Naive B cell (primary cell): Measurements from ENCODE around the gene POLR2L. TPM values are rescaled to one million over a fixed set of nuclear protein-coding genes. Genes with fewer than 3 reads are reported as not detected.

Source experiments
- ATAC-seq, 2 donors: fragments of 150-1000 bp; cut with Tn5 transposase; 2 replicates each; pipeline ENCODE4 v1.10.0; 2021; ENCODE audit warnings: low read depth in 2 of 2, mild to moderate bottlenecking in 2 of 2, moderate library complexity in 2 of 2
- DNase-seq: peaks from one replicate; pipeline ENCODE4 v3.0.0; 2022
- H3K27ac Mint-ChIP-seq, 6 donors: one replicate each; pipeline ENCODE4 v1.8.0; 2020 to 2022; ENCODE audit warnings: mild to moderate bottlenecking in 6 of 6, mixed read lengths in 6 of 6, moderate library complexity in 5 of 6, inconsistent platforms in 2 of 6
- H3K27me3 Mint-ChIP-seq, 3 donors: one replicate each; pipeline ENCODE4 v1.8.0; 2021 to 2022; ENCODE audit warnings: mixed read lengths in 3 of 3, mild to moderate bottlenecking in 1 of 3
- H3K36me3 Mint-ChIP-seq, 2 donors: one replicate each; pipeline ENCODE4 v1.8.0; 2020 to 2022; ENCODE audit warnings: mixed read lengths in 2 of 2, inconsistent platforms in 1 of 2, mild to moderate bottlenecking in 1 of 2
- H3K4me1 Mint-ChIP-seq, 3 donors: one replicate each; pipeline ENCODE4 v1.8.0; 2020 to 2022; ENCODE audit warnings: mixed read lengths in 3 of 3, inconsistent platforms in 1 of 3, mild to moderate bottlenecking in 1 of 3, moderate library complexity in 1 of 3
- H3K4me3 Mint-ChIP-seq, 8 donors: one replicate each; pipeline ENCODE4 v1.8.0; 2020 to 2022; ENCODE audit warnings: mild to moderate bottlenecking in 8 of 8, mixed read lengths in 8 of 8, moderate library complexity in 8 of 8, inconsistent platforms in 2 of 8
- H3K9me3 Mint-ChIP-seq, 7 donors: one replicate each; pipeline ENCODE4 v1.8.0; 2020 to 2022; ENCODE audit warnings: mixed read lengths in 7 of 7, mild to moderate bottlenecking in 5 of 7, inconsistent platforms in 2 of 7, moderate library complexity in 1 of 7
- polyA plus RNA-seq, 6 donors: library from polyadenylated mRNA; unstranded; fragments of 300-500 nt; fragmentation: Illumina TruSeq; gene quantifications; one replicate each; pipeline ENCODE4 v1.2.3, GENCODE V29; 2021; ENCODE audit warnings: low read depth in 6 of 6

Gene POLR2L
- 10 to 100 TPM; 41.3 to 68.4 (median 55.9) TPM for polyA plus RNA-seq

GRCh38 chr11:842370-843002 lies at the start of gene POLR2L, which contains the start of gene TSPAN4:
Gene POLR2L (minus strand): TSS chr11:842529. CDS start chr11:842508, 21 bp downstream.
Gene TSPAN4 (plus strand): TSS chr11:842852. CDS start chr11:850305, 7,453 bp downstream.
- Mint-ChIP-seq H3K27me3 (peaks cover 0 to 25% (median 6%) of the 10 kb centered on the region in 3 donors), H3K4me1 (peaks cover 21 to 30% (median 26%) of the 10 kb centered on the region in 3 donors), H3K4me3 (peak within 1 kb of the TSS; percentile 82 to 94 (median 86)), H3K9me3 (no peaks in the 10 kb centered on the region), H3K27ac (peak within 1 kb of the TSS in 4 of 6 donors; percentile 33 to 86 (median 73)), H3K36me3 (no peaks in the 10 kb centered on the region)
- DNase-seq: peak; percentile 89
- peak; percentile 83 to 85 for ATAC-seq

- no peak overlapping the region for H3K4me3 Mint-ChIP-seq
Observed at GRCh38 chr11:890794-891540, 48.6 kb upstream of the POLR2L start.

GRCh38 chr11:889687-890475 lies 47.6 kb upstream of the POLR2L start:
- no peak overlapping the region for H3K27ac Mint-ChIP-seq
- H3K4me1 Mint-ChIP-seq: peaks cover 0 to 12% (median 8%) of the 10 kb centered on the region in 3 donors
- no peaks in the 10 kb centered on the region for H3K27me3 Mint-ChIP-seq
- no peaks in the 10 kb centered on the region for H3K9me3 Mint-ChIP-seq
- DNase-seq (no peak), ATAC-seq (no peak)
- H3K4me3 Mint-ChIP-seq: no peak overlapping the region
- peaks cover 0 to 9% of the 10 kb centered on the region in 2 donors for H3K36me3 Mint-ChIP-seq

More at GRCh38 chr11:890794-891540, 48.6 kb upstream of the POLR2L start:
- Mint-ChIP-seq H3K4me1 (peaks cover 0 to 14% (median 8%) of the 10 kb centered on the region in 3 donors), H3K9me3 (no peaks in the 10 kb centered on the region), H3K27ac (no peak overlapping the region), H3K36me3 (peaks cover 0 to 9% of the 10 kb centered on the region in 2 donors), H3K27me3 (no peaks in the 10 kb centered on the region)
- DNase-seq (no peak), ATAC-seq (no peak)

DNA sequence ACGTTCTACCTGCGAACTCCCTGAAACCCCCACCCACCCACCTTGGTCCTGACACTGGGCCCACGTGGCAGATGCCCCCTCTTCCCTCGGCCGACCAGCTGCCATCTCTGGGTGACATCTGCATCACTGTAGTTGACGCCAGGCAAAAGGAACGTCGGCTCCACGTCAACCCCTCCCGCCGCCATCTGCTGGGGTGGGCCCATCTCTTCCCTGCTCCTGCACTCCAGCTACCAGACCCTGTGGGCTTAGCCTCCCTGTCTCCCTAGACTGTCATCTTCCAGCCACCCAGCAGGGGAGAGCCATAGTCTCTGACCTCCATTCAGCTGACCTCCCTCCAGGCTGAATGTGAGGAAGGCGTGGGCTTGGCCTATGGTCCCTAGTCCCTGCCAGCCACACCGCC lies 46.9 kb upstream of the POLR2L start:
- no peaks in the 10 kb centered on the region for H3K9me3 Mint-ChIP-seq
- peaks cover 0 to 9% of the 10 kb centered on the region in 2 donors for H3K36me3 Mint-ChIP-seq
- H3K4me3 Mint-ChIP-seq: no peak overlapping the region
- peaks cover 0 to 12% (median 8%) of the 10 kb centered on the region in 3 donors for H3K4me1 Mint-ChIP-seq
- ATAC-seq: no peak
- DNase-seq: no peak
- H3K27me3 Mint-ChIP-seq: no peaks in the 10 kb centered on the region
- H3K27ac Mint-ChIP-seq: peak overlapping the region in 1 of 6 donors; percentile 63

- no peak for DNase-seq
- H3K36me3 Mint-ChIP-seq: peaks cover 0 to 9% of the 10 kb centered on the region in 2 donors
Observed at GRCh38 chr11:888310-889212, 46.2 kb upstream of the POLR2L start.

DNA sequence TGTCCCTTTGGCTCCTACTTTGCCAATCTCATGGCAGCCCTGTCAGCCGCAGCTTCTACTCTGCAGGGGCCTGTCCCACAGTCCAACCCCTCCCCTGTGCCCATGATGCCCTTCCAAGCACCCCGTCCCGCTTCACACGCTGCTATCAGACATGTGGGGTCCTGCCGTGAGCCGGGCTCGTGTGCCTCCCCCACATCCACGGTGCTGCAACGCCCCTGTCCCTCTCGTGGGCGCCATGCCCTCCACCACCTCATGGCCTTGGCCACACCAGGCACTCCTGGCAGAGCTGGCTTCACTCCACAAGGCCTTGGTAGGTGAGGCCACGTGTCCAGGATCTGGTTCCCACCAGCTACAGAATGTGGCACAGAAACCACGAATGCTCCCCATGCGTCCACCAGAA lies 45.3 kb upstream of the POLR2L start:
- Mint-ChIP-seq H3K9me3 (no peaks in the 10 kb centered on the region), H3K36me3 (peaks cover under 1 to 10% of the 10 kb centered on the region in 2 donors), H3K4me1 (peaks cover 0 to 8% (median 7%) of the 10 kb centered on the region in 3 donors), H3K27ac (no peak overlapping the region), H3K4me3 (no peak overlapping the region), H3K27me3 (no peaks in the 10 kb centered on the region)
- no peak for ATAC-seq
- no peak for DNase-seq

More at GRCh38 chr11:888310-889212, 46.2 kb upstream of the POLR2L start:
- ATAC-seq: no peak
- Mint-ChIP-seq H3K4me3 (no peak overlapping the region), H3K27me3 (no peaks in the 10 kb centered on the region), H3K4me1 (peaks cover 0 to 12% (median 8%) of the 10 kb centered on the region in 3 donors), H3K27ac (no peak overlapping the region), H3K9me3 (no peaks in the 10 kb centered on the region)

DNA sequence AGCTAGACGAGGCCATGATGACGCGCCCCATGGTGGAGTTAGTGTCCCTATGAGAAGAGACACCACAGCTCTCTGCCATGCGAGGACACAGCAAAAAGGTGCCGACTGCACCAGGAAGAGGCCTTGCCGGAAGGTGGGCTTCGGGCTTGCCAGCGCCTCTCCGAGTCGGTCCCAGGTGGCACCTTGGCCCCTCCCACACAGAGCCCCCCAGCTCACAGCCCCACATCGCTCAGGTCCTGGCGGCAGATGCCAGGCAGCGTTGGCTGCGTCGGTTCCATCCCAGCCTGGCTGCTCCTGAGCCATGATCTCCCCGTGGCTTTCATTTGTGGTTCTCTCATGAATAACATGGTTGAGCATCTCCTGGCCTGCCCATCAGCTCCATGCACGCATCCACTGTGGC lies 44.2 kb upstream of the POLR2L start:
- H3K4me1 Mint-ChIP-seq: peaks cover 0 to 8% (median 7%) of the 10 kb centered on the region in 3 donors
- ATAC-seq (no peak), DNase-seq (no peak)
- no peaks in the 10 kb centered on the region for H3K9me3 Mint-ChIP-seq
- H3K27me3 Mint-ChIP-seq: no peaks in the 10 kb centered on the region
- no peak overlapping the region for H3K27ac Mint-ChIP-seq
- peaks cover 6 to 16% of the 10 kb centered on the region in 2 donors for H3K36me3 Mint-ChIP-seq
- peak overlapping the region in 1 of 8 donors; percentile 37 for H3K4me3 Mint-ChIP-seq

DNA sequence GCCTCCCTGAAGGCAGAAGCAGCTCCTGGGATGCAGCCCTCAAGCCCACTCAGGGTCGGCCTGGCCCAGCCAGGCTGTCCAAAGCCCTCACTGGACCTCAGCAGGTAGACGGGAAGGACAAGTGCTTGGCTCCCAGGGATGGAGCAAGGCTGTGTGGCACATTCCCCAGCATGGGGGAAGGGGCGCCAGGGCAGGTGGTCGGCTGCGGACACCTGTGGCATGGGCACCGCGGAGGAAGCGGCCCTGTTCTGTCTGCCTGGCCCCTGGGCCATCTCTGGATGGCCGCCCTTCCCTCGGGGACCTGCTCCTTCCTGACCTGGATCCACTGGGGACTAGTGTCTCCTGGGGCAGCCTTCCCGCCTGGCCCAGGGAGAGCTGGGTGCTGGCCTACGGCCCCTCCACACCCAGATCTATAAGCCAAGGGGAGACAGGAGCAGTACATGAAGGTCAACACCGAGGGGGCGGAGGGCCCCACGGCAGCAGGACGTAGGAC lies 42.3 kb upstream of the POLR2L start:
- no peak for DNase-seq

DNA sequence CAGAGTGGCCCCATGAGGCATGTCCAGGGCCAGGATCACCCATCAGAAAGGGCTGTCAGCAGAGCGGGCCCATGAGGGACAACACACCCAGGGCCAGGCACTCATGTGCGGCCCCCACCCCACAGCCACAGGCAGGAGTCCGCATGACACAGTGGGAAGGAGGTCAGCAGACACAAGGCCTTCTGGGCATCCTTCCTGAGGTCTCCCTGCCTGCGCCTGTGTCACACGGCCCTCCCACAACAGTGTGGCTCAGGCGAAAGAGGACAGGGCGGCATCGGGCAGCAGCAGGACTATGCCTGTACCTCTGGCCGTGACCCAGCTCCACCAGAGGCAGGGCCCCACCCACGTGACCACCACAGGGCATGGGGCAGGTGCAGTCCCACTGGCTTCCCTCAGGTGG lies 41.2 kb upstream of the POLR2L start:
- no peak for ATAC-seq
- DNase-seq: no peak
- Mint-ChIP-seq H3K27ac (no peak overlapping the region), H3K36me3 (peaks cover 6 to 16% of the 10 kb centered on the region in 2 donors), H3K27me3 (no peaks in the 10 kb centered on the region), H3K4me1 (peaks cover 0 to 7% (median 7%) of the 10 kb centered on the region in 3 donors), H3K4me3 (no peak overlapping the region), H3K9me3 (no peaks in the 10 kb centered on the region)

More for the DNA sequence above, 42.3 kb upstream of the POLR2L start:
- Mint-ChIP-seq H3K4me3 (no peak overlapping the region), H3K4me1 (peaks cover 0 to 8% (median 7%) of the 10 kb centered on the region in 3 donors), H3K36me3 (peaks cover 6 to 16% of the 10 kb centered on the region in 2 donors), H3K27ac (no peak overlapping the region), H3K9me3 (no peaks in the 10 kb centered on the region), H3K27me3 (no peaks in the 10 kb centered on the region)
- no peak for ATAC-seq

DNA sequence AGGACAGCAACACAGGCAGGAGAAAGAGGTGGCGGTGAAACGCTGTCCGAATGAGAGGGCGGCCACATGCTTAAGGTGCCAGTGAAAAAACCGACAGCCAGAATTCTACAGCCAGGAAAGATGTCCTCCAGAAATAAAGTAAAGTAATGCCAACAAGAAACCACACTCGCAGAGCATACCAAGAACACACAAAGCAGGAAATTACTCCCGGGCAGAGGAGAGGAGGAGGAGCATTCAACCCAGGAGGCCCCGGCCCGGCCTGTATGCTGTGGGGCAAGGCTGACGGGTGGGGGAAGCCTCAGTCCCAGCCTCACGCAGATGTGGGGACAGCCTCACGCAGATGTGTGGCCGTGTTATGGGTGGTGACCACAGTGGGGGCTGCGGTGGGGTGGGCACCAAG lies 40.3 kb upstream of the POLR2L start:
- DNase-seq (no peak), ATAC-seq (no peak)
- H3K27me3 Mint-ChIP-seq: no peaks in the 10 kb centered on the region
- H3K36me3 Mint-ChIP-seq: peaks cover 6 to 15% of the 10 kb centered on the region in 2 donors
- H3K9me3 Mint-ChIP-seq: no peaks in the 10 kb centered on the region
- no peak overlapping the region for H3K4me3 Mint-ChIP-seq
- H3K4me1 Mint-ChIP-seq: peaks cover 0 to 7% (median 7%) of the 10 kb centered on the region in 3 donors
- peak overlapping the region in 2 of 6 donors; percentile 19 to 26 for H3K27ac Mint-ChIP-seq

GRCh38 chr11:880447-880846 lies 38.1 kb upstream of the POLR2L start:
- H3K4me1 Mint-ChIP-seq: peaks cover 0 to 10% (median 0%) of the 10 kb centered on the region in 3 donors
- DNase-seq (no peak), ATAC-seq (no peak)
- no peaks in the 10 kb centered on the region for H3K27me3 Mint-ChIP-seq
- peaks cover 6 to 15% of the 10 kb centered on the region in 2 donors for H3K36me3 Mint-ChIP-seq
- no peak overlapping the region for H3K4me3 Mint-ChIP-seq
- peaks cover 0 to 1% (median 0%) of the 10 kb centered on the region in 7 donors for H3K9me3 Mint-ChIP-seq
- peak overlapping the region in 1 of 6 donors; percentile 36 for H3K27ac Mint-ChIP-seq

GRCh38 chr11:877565-877964 lies 35.2 kb upstream of the POLR2L start:
- ATAC-seq (peak in 1 of 2 donors; percentile 13), DNase-seq (no peak)
- H3K36me3 Mint-ChIP-seq: peaks cover 5 to 22% of the 10 kb centered on the region in 2 donors
- H3K4me3 Mint-ChIP-seq: no peak overlapping the region
- H3K27ac Mint-ChIP-seq: no peak overlapping the region
- no peaks in the 10 kb centered on the region for H3K27me3 Mint-ChIP-seq
- H3K4me1 Mint-ChIP-seq: peaks cover 0 to 16% (median 8%) of the 10 kb centered on the region in 3 donors
- peaks cover 0 to 1% (median 0%) of the 10 kb centered on the region in 7 donors for H3K9me3 Mint-ChIP-seq
